Measurements from ENCODE around the gene SLC25A3. TPM values are rescaled to one million over a fixed set of nuclear protein-coding genes. Genes with fewer than 3 reads are reported as not detected.

The SLC25A3 gene
- total RNA-seq, result 431 and 507 TPM in 2 replicates

DNA sequence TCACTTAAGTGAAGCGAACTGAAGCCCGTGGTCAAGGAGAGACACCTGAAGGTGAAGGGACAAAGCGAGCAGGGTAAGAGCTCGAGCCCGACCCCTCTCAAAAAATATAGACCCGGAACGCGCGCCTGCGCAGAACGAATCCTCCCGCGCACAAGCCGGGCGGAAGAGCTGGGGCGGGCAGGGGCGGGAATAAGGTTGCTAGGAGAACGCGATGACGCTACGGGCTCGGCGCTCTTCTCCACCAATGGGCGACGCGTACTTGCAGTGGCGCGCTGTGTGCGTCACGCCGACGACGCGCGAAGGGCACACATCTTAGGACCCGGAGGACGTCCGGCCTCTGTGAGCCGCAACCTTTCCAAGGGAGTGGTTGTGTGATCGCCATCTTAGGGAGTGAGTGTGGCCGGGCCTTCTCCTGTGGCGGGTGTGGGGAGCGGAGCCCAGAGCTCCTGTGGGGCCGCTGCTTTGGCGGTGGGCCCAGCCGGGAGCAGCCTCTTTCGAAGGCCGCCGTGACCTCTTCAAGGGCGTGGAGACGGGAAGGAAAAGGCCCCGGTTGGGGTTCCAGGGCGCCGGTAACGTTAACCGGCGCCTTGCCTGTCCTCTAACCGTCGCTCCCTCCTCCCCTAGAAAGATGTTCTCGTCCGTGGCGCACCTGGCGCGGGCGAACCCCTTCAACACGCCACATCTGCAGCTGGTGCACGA lies at the start of gene SLC25A3:
Gene SLC25A3 (plus strand): TSS at position 336 of the 699 bp plus-strand sequence. CDS start 293 bp downstream, at position 629.

DNA sequence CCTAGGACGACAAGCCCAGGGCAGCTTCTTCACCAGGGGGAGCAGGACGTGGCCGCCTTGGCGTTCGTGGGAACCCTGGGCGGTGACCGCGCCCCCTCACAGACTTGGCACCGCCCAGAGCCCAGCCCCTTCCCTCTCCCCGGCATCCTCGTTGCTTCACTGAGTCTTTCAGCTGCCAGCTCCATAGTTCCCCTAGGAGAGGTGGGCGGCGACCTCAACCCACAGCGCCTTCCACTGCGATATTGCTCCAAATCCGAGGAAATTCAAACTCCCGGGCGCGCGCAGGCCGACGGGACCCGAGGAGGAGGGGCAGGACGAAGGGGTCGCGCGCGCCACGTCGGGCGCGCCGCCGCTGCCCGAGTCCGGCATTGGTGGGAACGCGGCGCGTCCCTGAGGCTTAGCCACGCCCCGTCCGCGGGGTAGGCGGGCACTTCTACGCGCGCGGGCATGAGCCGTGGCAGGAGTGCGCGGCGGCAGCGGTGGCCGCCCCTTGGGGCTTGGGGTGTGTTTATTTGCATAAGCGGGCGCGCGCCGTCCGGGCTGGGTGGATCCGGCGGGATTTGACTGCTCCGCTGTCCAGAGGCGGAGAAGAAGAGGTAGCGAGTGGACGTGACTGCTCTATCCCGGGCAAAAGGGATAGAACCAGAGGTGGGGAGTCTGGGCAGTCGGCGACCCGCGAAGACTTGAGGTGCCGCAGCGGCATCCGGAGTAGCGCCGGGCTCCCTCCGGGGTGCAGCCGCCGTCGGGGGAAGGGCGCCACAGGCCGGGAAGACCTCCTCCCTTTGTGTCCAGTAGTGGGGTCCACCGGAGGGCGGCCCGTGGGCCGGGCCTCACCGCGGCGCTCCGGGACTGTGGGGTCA lies 51.5 kb downstream of the SLC25A3 start, which contains the start of the genes APAF1 and IKBIP:
Gene APAF1 (plus strand): TSS at position 579 of the 860 bp plus-strand sequence. CDS start 3,070 bp downstream, outside the sequence.
Gene IKBIP (minus strand): TSS at position 77 of the 860 bp plus-strand sequence. CDS start 87 bp downstream, outside the sequence.

Other genes starting within 250 kb of the SLC25A3 start
- 85.8 and 96.5 TPM in 2 replicates for gene TMPO, start 78.1 kb upstream of the SLC25A3 start, total RNA-seq
- 35.4 and 39.5 TPM in 2 replicates for gene IKBIP, start 51.1 kb downstream of the SLC25A3 start, total RNA-seq
- gene APAF1, start 51.6 kb downstream of the SLC25A3 start, total RNA-seq, result 25.1 and 34.9 TPM in 2 replicates